Retina (tissue), 1 donor: ENCODE data around the gene SPDYE1.
"Not testable (repeated sequence)": the region's sequence is repeated elsewhere in the genome, so short reads cannot be mapped to it uniquely, and the experiment has no call there.

Experiments used
- DNase-seq: peaks from one replicate; pipeline ENCODE4 v3.0.0-alpha.2; 2016

The SPDYE1 gene

DNA sequence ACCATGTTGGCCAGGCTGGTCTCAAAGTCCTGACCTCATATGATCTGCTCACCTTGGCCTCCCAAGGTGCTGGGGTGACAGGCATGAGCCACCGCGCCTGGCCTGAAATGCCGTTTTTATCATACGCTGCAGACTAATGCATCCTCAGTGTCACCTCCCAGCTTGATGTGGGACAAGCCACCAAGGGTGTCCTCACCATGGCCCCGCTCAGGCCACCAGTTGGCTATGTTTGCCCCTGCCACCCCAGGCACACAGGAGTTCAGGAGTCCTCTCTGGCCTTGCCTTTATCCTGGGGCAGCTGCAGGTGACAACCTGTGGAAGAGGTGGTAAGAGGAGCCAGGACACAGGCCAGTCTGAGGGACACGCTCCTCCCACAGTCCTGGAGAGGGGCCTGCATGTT lies 3.0 kb upstream of the SPDYE1 start:
- DNase-seq = not testable (repeated sequence)

DNA sequence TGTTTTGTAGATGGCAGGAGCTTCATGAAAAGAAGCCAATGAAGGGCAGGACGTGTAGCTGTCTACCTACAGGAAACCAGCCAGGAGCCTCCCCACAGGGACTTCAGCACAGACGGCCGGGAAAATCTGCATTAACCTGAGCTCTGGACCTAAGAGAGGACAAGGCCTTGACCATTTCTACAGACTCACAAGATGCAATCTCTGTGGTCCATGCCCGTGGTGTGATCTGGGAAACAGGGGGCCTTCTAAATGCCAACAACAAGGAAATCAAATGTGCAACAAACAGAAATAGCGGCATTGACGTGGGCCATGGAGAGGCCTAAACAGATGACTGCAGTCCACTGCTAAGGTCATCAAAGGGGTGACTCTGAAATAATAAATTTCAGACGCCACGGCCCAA lies 14.4 kb downstream of the SPDYE1 start:
- not testable (repeated sequence) for DNase-seq

DNA sequence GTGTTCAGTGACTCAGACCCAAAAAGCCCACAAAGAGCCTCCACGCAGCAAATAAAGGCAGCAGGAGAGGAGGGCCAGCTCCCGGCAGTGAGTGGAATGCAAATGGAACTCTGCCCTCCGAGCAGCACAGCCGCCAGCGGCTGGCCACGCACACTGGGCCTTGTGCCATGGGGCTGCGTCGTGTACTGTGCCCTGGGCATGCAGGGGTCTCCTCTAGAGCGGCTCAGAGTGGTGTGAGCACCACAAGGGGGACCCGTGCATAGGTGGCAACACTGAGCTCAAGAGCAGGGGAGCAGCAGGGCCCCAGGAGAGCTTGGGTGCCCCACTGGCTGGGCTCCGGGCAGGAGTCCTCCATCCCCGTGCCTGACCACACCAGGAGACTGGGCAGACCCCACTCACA lies 17.4 kb downstream of the SPDYE1 start:
- DNase-seq = not testable (repeated sequence)

DNA sequence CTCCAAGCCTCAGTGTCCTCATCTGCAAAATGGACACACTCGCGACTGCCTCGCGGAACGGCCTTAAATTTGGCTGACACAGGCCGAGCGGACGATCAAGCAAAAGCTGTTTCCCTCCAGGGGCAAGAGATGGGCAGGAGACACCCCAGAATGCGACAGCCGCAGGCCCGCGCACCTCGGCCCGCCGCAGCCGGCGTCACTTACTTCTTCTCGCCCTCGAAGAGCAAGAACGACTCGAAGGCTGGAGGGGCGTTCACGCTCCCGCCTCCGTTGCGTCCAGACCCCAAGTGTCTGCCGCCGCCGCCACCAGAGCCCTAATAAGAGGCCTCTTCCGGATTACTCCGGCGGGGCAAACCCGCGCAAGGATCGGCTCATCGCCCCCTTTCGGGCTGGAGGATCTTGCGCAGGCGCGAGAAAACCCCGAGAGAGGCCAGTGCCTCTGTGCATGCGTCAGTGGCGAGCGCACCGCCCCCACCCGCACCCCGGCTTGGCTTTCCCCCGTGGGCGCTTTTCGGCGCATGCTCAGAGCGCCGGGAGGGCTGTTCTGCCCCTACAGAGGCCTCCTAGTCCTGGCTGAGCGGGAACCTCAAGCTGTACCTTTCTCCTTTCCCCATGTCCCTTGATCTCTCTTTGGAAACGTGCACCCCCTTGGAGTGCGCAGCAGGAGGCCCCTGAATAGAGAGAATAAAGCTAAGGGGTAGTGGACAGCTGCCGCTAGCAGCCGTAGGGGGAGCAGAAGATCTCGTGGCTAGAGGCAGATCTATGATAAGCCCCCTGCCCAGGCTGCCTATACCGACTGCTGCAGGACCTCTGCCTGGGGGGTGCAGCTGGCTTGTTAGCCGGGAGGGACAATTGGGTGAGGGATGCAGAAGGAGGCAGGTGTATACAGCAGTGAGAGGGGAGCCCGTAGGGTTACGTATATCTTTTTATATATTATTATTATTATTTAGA lies 21.4 kb downstream of the SPDYE1 start:
- DNase-seq = peak; percentile 98

DNA sequence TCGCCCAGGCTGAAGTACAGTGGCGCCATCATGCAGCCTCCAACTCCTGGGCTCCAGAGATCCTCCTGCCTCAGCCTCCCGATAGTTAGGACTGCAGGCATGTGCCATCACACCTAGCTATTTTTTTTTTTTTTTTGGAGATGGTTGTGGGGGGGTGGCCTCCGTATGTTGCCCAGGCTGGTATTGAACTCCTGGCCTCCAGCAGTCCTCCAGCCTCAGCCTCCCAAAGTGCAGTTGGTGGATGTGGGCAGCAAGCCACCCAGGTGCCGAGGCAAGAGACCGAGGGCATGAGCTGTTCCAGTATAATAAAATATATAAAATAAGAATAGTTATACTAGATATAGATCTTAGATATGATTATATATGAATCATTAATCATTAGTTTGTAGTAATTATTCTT lies 22.1 kb downstream of the SPDYE1 start:
- peak; percentile 24 for DNase-seq

DNA sequence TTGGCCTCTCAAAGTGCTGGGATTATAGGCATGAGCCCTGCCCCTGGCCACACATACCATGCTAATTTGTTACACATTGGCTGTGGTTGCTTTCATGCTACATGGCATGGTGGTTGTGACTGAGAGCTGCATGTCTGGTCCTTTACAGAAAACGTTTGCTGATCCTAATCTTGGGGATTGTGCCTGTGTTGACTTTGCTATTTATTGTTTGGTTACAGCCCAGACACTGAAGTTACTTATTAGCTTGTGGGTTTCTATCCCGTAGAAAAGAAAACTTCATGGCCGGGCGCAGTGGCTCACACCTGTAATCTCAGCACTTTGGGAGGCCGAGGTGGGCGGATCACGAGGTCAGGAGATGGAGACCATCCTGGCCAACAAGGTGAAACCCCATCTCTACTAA lies 24.4 kb downstream of the SPDYE1 start:
- DNase-seq = not testable (repeated sequence)

DNA sequence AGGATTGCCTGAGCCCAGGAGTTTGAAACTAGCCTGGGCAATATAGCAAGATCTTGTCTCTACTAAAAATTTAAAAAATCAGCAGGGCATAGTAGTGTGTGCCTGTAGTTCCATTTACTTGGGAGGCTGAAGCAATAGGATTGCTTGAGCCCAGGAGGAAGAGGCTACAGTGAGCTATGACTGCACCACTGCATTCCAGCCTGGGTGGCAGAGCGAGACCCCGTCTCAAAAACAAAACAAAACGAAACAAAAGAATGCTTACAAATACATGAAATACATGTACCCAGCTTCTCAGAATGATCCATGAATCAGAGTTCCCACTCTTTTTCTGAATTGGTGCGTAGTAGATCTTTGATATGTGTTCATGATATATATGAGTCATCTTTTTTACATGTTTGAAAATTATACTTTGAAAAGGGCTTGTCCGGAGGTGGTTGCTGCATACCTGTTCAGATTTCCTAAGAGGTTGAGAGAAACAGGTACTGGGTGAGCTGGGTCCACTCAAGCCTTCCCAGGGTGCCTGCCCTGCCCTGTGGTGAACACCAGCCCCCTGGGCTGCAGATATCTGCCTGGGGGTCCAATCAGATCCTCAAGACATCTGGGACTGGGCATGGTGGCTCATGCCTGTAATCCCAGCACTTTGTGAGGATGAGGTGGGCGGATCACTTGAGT lies 25.2 kb downstream of the SPDYE1 start:
- not testable (repeated sequence) for DNase-seq

DNA sequence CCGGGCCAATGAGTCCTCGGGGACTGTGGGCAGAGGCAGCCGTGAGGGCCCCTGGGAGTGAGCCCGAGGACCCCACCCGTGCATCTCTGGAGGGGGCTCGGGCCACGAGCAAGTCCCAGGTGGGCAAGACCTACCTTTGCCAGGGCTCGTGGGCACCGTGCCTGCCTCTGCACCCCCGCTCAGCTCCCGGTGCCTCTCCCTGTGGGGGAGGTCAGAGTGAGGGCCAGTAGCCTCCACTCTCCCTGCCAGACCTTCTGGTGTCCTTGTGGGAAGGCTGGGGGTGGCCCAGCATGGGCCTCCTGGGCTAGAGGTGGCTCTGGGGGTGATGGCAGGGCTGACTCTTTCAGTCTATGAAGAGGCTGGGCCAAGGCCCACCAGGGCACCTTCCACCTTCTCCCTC lies 31.7 kb downstream of the SPDYE1 start:
- not testable (repeated sequence) for DNase-seq

DNA sequence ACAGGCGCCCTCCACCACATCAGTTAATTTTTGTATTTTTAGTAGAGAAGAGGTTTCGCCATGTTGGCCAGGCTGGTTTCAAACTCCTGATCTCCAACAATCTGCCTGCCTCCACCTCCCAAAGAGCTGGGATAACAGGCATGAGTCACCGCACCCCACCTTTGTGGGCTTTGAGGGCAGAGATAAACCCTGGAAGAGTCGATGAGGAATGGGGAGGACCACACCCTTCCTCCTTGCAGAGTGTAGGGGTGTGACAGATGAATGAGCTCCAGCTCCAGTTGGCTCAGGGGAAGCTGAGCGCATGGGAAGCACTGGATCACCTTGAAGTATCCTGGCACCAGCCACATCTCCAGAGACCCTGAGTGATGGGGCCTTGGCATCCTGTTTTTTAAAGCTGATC lies 32.3 kb downstream of the SPDYE1 start:
- DNase-seq = not testable (repeated sequence)

DNA sequence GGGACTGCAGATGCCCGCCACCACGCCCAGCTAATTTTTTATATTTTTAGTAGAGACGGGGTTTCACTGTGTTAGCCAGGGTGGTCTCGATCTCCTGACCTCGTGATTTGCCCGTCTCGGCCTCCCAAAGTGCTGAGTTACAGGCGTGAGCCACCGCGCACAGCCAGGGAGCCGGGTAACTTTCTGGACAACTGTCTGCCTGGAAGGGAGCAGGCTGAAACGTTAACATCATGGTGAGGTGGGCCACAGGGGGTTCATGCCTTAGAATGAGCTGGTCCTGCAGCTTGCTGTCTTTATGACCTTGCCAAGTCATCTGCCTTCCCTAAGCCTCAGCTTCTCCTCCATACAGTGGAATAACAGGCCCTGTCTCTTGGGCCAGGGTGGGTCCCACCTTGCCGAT lies 33.6 kb downstream of the SPDYE1 start:
- not testable (repeated sequence) for DNase-seq

DNA sequence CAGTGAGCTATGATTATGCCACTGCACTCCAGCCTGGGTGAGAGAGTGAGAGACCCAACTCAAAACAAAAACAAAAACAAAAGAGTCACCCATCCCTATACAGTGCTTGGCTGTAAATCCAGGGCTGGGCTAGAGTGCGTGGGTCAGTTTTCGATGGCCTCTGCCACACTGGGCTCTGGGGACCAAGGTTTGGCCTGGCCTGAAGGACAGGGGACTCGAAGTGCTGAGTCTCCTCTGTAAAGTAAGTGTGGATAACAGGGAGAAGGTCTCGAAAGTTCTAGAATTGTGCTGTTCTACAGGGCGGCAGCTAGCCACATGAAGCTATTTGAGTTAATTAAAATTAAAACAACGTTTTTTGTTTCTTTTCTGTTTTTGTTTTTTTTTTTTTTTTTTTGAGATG lies 34.3 kb downstream of the SPDYE1 start:
- DNase-seq = not testable (repeated sequence)

DNA sequence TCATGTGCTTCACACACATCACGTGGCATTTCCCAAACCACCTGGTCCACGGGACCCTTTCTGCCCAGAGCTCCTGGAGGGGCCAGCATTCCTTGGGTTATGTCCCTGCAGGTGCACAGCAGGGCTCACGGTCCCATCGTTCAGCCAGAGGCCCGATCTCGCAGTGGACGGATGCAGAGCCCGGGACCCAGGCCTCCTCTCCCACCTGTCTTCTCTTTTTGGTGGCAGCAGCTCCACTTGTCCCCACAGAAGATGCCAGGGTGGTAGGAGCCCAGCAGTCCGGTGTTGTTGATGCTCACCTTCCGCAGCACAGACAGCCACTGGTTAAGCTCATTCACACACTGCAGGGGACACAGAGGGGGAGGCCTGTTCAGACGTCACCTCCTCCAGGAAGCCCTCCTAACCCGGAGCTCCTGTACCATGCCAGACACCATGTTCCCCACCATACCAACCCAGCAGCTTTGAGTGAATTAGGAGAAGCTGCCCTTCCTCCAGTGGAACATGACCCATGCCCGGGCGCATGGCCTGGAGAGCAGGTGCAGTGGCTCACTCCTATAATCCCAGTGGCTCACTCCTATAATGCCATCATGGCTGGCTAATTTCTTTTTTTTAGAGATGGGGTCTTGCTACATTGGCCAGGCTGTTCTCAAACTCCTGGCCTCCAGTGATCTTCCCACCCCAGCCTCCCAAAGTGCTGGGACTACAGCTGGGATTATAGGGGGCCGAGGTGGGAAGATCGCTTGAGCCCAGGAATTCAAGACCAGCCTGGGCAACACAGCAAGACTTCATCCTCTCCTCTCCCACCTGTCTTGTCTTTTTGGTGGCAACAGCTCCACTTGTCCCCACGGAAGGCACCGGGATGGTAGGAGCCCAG lies 36.5 kb downstream of the SPDYE1 start:
- not testable (repeated sequence) for DNase-seq

DNA sequence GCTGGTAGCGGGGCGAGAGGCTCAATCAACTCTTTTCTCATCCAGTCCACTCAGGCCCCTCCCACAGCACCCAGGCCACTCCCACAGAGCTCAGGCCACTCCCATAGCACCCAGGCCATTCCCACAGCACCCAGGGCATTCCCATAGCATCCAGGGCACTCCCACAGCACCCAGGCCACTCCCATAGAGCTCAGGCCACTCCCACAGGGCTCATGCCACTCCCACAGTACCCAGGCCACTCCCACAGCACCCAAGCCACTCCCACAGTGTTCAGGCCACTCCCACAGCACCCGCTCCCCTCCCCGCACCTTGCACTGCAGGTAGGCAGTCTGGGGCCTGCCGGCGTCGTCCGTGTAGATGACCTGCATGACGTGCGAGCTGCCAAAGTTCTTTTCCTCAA lies 38.7 kb downstream of the SPDYE1 start:
- not testable (repeated sequence) for DNase-seq

DNA sequence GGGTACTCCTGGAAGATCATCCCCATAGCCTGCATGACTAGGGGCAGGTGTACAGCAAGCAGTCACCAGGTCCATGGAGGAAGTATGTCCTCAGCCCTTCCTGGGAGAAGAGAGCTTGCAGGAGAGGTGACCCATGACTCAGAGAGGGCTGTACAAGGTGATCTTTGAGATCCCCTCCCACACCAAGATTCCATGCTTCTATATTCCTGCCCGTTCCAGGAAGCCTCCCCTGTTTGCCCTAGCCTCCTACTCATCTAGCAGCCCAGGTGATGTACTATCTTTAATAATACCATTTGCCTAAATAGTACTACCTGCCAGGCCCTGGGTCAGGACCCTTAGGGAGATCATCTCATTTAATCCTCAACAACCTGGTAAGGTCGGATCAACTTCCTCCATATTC lies 40.3 kb downstream of the SPDYE1 start:
- not testable (repeated sequence) for DNase-seq

DNA sequence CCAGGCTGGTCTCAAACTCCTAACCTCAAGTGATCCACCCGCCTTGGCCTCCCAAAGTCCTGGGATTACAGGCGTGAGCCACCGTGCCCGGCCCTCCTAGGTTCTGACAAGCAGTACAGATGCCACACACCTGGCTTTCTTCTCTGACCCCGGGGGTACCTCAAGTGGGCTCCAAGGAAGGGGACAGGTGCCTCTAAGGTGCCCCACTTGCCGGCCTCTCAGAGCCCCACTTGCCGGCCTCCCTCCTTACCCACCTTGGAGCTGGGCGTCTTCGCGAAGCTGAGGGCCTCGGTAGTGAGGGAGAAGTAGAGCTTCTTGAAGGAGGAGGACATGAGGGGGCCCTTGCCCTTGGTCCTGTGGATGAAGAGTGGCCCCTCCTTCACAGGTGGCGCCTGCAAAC lies 40.9 kb downstream of the SPDYE1 start:
- not testable (repeated sequence) for DNase-seq

DNA sequence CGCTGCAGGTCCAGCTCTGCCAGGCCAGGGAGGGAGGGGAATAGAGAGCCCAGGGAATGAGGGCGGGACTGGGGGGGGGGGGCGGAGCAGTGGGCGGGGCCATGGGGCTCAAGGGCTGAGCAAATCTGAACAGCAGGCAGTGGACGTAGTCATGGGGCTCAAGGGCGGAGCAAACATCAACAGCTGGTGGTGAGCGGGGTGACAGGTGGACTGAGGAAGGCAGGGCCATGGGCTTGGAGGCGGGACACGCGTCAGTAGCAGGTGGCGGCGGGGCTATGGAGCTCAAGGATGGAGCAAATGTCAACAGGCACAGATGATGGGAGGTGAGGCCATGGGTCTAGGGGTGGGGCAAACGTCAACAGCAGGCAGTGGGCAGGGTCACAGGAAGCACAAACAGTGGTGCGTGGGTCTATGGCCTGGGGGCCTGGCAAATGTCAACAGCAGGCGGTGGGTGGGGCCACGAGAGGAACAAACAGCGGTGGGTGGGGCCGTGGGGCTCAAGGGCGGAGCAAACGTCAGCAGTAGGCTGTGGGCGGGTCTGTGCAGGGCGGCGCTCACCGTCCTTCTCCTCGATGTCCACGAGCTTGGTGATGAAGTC lies 41.4 kb downstream of the SPDYE1 start:
- DNase-seq = peak; percentile 88

DNA sequence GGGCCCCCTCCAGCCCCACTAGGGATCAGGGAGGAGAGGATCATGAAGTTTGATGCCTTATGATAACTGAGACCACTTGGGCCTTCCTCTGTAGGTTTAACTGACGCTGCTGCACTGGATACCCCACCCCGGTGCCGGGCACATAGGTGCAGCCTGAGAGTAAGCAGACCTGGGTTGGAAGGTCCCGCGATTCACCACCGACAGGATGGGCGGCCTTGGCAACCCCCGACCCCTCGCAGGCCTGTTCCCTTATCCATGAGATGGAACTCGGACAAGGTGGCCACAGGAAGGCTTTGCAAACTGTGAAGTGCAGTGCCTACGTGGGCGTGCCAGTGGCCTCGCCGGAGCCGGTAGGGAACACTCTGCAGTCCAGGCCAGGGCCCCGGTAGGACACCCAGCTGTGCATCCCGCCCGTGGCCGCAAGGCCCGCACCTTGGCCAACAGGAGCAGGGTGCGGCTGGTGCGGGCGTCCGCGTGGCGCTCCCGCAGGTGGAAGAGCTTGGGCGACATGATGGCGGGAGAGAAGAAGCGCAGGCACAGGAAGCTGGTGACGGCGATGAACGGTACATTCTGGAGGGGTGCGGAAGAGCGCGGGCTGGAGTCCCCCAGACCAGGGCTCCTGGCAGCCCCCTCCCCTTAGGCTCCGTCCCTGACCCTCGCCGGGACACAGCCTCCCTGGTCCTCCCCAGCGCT lies 42.2 kb downstream of the SPDYE1 start:
- peak; percentile 23 for DNase-seq

DNA sequence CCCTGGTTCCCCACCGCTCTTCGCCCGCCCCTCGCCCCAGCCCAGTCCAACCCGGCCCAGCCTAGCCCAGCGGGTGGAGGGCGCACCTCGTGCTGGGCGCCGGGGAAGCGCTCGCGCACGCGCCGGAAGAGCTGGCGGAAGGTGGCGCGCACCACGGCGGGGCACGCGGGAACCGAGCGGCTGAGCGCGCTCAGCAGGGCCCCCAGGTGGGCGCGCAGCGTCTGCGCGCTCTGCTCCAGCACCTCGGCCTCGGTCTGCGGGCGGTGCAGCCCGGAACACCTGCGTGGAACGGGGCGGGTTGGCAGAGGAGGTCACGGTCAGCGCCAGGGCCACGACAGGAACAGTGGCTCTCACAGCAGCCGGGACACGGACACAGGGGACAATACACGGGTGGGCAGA lies 42.8 kb downstream of the SPDYE1 start:
- DNase-seq = peak; percentile 47

DNA sequence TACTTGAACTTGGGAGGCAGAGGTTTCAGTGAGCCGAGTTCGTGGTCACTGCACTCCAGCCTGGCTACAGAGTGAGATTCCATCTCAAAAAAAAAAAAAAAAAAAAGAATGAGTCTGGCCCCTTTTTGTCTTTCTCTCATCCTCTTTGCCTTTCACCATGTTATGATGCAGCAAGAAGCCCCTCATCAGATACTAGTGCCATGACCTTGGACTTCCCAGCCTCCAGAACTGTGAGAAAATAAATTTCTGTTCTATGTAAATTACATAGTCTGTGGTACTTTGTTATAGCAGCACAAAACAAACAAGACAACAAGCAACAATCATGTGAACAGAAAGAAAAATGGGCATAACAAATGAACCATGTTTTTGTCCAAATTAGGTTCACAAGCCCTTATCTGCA lies 44.5 kb downstream of the SPDYE1 start:
- DNase-seq = no peak

DNA sequence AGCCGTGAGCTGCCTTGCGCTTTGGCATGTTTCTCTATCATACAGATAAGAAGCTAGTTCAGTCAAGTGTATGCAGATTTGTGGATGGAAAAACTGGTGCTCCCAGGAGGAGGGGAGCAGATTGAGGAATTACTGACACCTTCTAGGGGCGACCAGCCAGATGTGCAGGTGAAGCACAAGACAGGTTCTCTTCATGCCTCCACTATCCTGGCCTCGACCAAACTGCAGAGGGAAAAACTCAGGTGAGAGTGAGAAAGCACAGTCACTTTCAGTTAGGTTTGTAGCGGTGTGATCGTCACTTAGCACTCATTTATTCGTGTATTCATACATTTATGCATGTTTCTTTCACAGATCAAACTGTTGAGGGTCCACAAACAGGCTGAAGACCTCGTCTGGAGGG lies 46.2 kb downstream of the SPDYE1 start:
- DNase-seq = no peak

DNA sequence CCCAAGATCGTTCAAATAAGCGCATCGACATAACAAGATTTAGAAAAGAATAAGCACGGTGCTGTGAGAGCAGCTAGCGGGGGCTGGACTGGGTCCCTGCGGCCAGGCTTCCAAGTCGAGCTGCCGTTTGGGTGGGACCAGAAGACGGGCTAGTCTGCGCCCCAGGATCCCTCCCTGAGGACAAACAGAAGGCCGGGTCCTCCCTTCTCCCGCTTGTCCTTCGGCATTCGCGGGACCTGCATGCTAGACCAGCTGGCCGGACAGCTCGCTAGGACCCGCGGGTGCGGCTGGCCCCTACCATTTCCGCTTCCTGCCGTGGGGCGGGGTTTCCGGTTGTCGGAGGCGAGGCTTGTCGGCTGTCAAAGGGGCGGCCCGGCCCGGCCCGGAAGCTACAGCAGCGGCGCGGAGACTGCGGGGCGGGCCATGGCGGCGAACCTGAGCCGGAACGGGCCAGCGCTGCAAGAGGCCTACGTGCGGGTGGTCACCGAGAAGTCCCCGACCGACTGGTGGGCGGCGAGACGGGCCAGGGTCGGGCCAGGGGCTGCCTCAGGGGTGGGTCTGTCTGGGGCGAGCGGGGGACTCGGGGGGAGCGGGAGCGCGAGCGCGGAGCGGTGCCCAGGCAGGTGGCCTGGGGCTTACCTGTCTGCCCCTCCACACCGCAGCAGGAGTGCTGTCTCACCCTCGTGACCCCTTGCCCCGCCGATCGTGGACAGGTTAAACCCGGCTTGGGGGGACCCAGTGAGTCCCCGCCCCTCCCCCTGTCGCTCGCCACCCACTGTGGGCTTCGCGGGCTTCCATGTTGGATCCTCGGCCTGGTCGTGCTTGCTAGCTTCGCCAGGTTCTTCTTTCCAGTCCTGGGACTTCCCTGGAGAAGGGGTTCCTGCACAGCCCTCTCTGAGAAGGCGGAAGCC lies 46.9 kb downstream of the SPDYE1 start, which contains the start of gene DBNL:
Gene DBNL (plus strand): TSS at position 388 of the 911 bp plus-strand sequence. CDS start 36 bp downstream, at position 424.
- peak; percentile 94 for DNase-seq
